HUES64 (cell line): ENCODE measurements around the gene TIPIN. TPM values are rescaled to one million over a fixed set of nuclear protein-coding genes. Genes with fewer than 3 reads are reported as not detected.

ENCODE experiments used
- H3K27ac ChIP-seq: 2 replicates; pipeline ENCODE4 v1.7.0; 2013; ENCODE audit warnings: low read depth, low read length, inconsistent platforms
- H3K27me3 ChIP-seq: 2 replicates; pipeline ENCODE4 v1.6.1; 2013; ENCODE audit warnings: mild to moderate bottlenecking, low read length; ENCODE audit not compliant: insufficient read depth
- H3K36me3 ChIP-seq: 2 replicates; pipeline ENCODE4 v1.6.1; 2013; ENCODE audit warnings: mild to moderate bottlenecking, low read length; ENCODE audit not compliant: insufficient read depth
- H3K4me1 ChIP-seq: 2 replicates; pipeline ENCODE4 v1.6.1; 2013; ENCODE audit warnings: mild to moderate bottlenecking, low read length, moderate library complexity; ENCODE audit not compliant: insufficient read depth
- H3K4me3 ChIP-seq: 2 replicates; pipeline ENCODE4 v1.5.1; 2013; ENCODE audit warnings: mild to moderate bottlenecking, low read length, moderate library complexity
- H3K9ac ChIP-seq: 2 replicates; pipeline ENCODE4 v1.6.1; 2013; ENCODE audit warnings: mild to moderate bottlenecking, low read depth, low read length
- H3K9me3 ChIP-seq: 2 replicates; pipeline ENCODE4 v1.6.1; 2013; ENCODE audit warnings: low read depth, low read length; ENCODE audit not compliant: insufficient read depth
- WGBS: fragments of 150-250, 120-280 bp; methylation state at CpG from one replicate; pipeline ENCODE4 v1.1.7; 2013; ENCODE audit warnings: missing lambda C conversion rate; 5-methylcytosine and 5-hydroxymethylcytosine counted together
- polyA plus RNA-seq, 2 experiments: library from polyadenylated mRNA; stranded (reverse); fragments of 50-300 nt; gene quantifications; one replicate each; pipeline ENCODE4 v1.2.3, GENCODE V29; 2013

Gene TIPIN
- 27.7 TPM for polyA plus RNA-seq (2013, experiment 1 of 2)
- 24.2 TPM for polyA plus RNA-seq (2013, experiment 2 of 2)

- H3K4me1 ChIP-seq, result no peaks in the 10 kb centered on the region
- peak within 1 kb of the TSS; percentile 72 for H3K27ac ChIP-seq
- peaks cover 21% of the 10 kb centered on the region for H3K36me3 ChIP-seq
- H3K9ac ChIP-seq, result peak within 1 kb of the TSS; percentile 98
- WGBS, result 9% methylated on average over 49 of the region's 51 CpGs
- H3K27me3 ChIP-seq, result no peaks in the 10 kb centered on the region
- H3K9me3 ChIP-seq, result no peaks in the 10 kb centered on the region
- peak within 1 kb of the TSS; percentile 86 for H3K4me3 ChIP-seq
Observed at GRCh38 chr15:66356359-66357236, at the start of gene TIPIN. TSS of gene TIPIN (minus strand) at chr15:66356685. CDS start at chr15:66352947, 3,738 bp downstream.

DNA sequence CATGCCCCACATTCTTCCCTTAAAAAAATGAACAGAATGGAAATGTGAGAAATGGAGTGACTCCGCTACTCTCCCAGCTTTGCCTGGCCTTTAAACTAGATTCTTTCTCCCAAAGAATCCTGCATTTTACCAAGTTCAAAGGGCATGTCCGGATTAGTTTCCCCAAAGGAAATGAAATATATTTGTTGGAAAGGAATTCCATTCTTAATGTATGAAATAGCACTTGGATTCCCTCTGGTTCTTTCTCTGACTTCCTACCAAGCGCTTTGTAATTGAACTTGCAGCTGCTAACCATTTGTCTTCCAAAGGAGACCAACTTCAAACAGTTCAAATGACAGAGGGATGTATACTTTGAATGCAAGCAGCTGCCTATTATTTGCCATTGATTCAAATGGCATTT is 49.1 kb upstream of the TIPIN start:
- peaks cover 66% of the 10 kb centered on the region for H3K4me1 ChIP-seq
- H3K36me3 ChIP-seq, result no peaks in the 10 kb centered on the region
- H3K9ac ChIP-seq, result no peak overlapping the region
- 86% methylated on average over 2 of the region's 3 CpGs for WGBS
- no peak overlapping the region for H3K4me3 ChIP-seq
- no peaks in the 10 kb centered on the region for H3K9me3 ChIP-seq
- no peaks in the 10 kb centered on the region for H3K27me3 ChIP-seq
- H3K27ac ChIP-seq, result peak overlapping the region; percentile 4; the same call in 1 of the 2 replicates

DNA sequence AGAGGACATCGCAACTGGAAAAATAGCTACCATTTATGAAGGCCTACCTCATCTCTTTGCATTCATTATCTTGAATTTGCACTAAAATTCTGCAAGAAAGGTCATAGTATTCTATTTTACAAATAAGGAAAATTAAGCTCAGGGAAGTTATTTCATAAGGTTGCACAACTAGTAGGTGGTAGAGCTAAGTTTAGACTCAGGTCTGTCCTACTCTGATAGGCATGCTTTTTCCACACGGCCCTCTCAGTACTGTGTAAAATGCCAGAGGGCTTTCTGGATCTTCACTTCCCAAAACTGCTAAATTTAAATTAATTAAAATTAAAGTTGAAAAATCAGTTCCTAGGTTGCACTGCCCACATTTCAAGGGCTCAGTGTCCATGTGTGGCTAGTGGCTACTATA is 48.5 kb upstream of the TIPIN start:
- H3K9me3 ChIP-seq, result no peaks in the 10 kb centered on the region
- no peak overlapping the region; the same call in 1 of the 2 replicates for H3K9ac ChIP-seq
- peak overlapping the region; percentile 72 for H3K27ac ChIP-seq
- no peak overlapping the region for H3K4me3 ChIP-seq
- whole genome bisulfite sequencing, result 90% methylated on average over 2 of the region's 2 CpGs
- H3K4me1 ChIP-seq, result peaks cover 67% of the 10 kb centered on the region
- H3K36me3 ChIP-seq, result no peaks in the 10 kb centered on the region
- H3K27me3 ChIP-seq, result no peaks in the 10 kb centered on the region

DNA sequence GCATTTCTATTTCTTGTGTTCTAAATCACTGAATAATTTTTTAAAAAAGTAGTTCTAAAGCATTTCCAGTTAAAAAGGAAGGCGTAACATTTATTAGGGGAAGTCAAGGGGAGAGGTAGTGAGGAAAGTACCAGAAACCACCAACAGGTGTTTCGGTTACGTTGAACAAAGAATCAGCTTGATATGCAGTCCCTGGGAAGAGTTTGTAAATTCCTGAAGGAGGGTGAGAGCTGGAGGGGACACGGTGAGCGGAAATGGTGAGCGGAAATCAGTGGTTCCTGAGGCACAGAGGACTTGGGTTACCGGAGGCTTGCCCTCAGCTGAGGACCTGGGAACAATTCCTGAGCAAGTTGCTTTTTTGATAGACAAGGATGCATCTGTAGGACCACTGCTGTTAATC is 48.0 kb upstream of the TIPIN start:
- Histone ChIP-seq H3K27ac (peak overlapping the region; percentile 80), H3K9me3 (no peaks in the 10 kb centered on the region), H3K9ac (peak overlapping the region; percentile 56), H3K36me3 (no peaks in the 10 kb centered on the region; the same call in 1 of the 2 replicates), H3K4me1 (peaks cover 63% of the 10 kb centered on the region), H3K27me3 (no peaks in the 10 kb centered on the region), H3K4me3 (no peak overlapping the region; the same call in 1 of the 2 replicates)
- WGBS, result 26% methylated on average over 7 of the region's 7 CpGs

GRCh38 chr15:66404122-66404521 is 47.6 kb upstream of the TIPIN start:
- WGBS, result 69% methylated on average over 7 of the region's 8 CpGs
- Histone ChIP-seq H3K36me3 (no peaks in the 10 kb centered on the region; the same call in 1 of the 2 replicates), H3K9ac (peak overlapping the region; percentile 56; the same call in 1 of the 2 replicates), H3K27me3 (no peaks in the 10 kb centered on the region), H3K9me3 (no peaks in the 10 kb centered on the region), H3K27ac (peak overlapping the region; percentile 80), H3K4me1 (peaks cover 61% of the 10 kb centered on the region), H3K4me3 (no peak overlapping the region; the same call in 1 of the 2 replicates)

GRCh38 chr15:66403323-66403722 is 46.8 kb upstream of the TIPIN start:
- WGBS, result 93% methylated on average over 5 of the region's 5 CpGs
- Histone ChIP-seq H3K36me3 (no peaks in the 10 kb centered on the region; the same call in 1 of the 2 replicates), H3K4me1 (peaks cover 61% of the 10 kb centered on the region), H3K4me3 (no peak overlapping the region), H3K9ac (peak overlapping the region; percentile 28; the same call in 1 of the 2 replicates), H3K27me3 (no peaks in the 10 kb centered on the region), H3K27ac (peak overlapping the region; percentile 80), H3K9me3 (no peaks in the 10 kb centered on the region)

DNA sequence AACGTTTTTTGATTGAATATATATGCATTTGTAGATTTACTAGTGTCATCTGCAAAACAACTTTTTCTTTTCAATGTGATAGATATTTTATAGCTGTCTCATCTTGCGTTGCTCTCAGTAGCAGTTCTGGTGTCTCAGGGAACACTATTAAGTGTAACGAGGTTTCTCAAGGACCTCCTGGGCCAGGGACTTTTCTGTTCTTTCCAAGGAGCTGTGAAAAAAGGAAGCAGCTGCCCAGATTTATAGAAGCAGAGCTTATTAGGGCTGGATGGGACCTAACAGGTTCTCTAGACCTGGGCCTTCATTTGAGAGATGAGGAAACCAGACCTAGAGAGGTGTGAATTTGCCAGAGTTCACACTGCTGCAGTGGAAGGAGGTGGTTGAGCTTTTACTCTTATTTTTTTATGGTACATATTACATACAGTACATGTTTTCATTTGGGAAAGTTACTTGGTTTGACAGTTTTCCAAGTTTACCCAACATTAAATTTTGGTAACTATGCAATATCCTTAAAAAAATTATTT is 46.3 kb upstream of the TIPIN start:
- H3K4me1 ChIP-seq, result peaks cover 61% of the 10 kb centered on the region
- 93% methylated on average over 2 of the region's 3 CpGs for WGBS
- H3K9ac ChIP-seq, result peak overlapping the region; percentile 28; the same call in 1 of the 2 replicates
- H3K27ac ChIP-seq, result no peak overlapping the region
- H3K4me3 ChIP-seq, result no peak overlapping the region
- no peaks in the 10 kb centered on the region for H3K27me3 ChIP-seq
- no peaks in the 10 kb centered on the region; the same call in 1 of the 2 replicates for H3K36me3 ChIP-seq
- H3K9me3 ChIP-seq, result no peaks in the 10 kb centered on the region

DNA sequence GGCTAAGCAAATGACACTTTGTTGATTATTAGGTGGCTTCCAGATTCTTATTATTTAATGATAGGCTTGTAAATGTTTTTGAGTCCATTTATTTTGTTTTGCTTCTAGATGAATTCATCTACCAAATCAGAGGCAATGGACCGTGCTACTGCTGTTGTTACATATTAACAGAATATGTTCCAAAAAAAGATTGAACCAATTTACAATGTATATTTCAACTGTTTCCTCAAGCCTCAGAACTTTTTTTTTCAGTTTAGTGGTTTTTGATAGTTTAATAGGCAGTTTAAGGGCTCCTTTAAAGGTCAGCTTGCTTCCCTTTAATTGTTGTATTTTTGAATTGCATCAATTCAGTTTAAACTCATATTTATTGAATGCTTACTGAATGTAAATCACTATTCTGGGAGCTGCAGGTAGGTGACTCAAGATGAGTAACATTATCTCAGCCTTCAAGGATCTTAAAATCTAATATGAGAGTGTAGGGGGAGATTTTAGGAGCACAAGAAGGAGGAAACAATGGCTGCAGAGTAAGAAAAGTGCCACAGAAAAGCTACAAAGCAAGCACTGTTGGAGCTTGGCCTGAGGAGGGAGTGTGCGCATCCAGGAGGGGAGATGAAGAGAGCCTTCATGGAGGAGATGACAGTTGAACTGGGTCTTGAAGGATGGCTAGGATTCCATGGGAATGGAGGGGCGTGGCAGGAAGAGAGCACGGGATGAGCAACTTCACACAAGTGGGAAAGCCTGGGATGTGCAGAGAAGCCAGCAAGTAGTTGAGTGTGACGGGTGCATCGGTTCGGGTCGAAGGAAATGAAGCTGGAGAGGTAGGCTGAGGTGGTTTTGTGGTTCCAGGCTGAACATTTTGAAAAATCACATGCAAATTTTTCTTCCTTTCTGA is 44.9 kb upstream of the TIPIN start:
- Histone ChIP-seq H3K4me3 (no peak overlapping the region), H3K4me1 (peaks cover 61% of the 10 kb centered on the region), H3K27ac (no peak overlapping the region), H3K9me3 (no peaks in the 10 kb centered on the region), H3K36me3 (peaks cover 2% of the 10 kb centered on the region), H3K27me3 (no peaks in the 10 kb centered on the region), H3K9ac (no peak overlapping the region; the same call in 1 of the 2 replicates)
- 88% methylated on average over 7 of the region's 8 CpGs for WGBS

GRCh38 chr15:66400351-66400774 is 43.9 kb upstream of the TIPIN start:
- Histone ChIP-seq H3K36me3 (peaks cover 3% of the 10 kb centered on the region), H3K4me1 (peaks cover 52% of the 10 kb centered on the region), H3K27ac (no peak overlapping the region), H3K4me3 (no peak overlapping the region), H3K9ac (no peak overlapping the region), H3K9me3 (no peaks in the 10 kb centered on the region), H3K27me3 (no peaks in the 10 kb centered on the region)
- 90% methylated on average over 3 of the region's 3 CpGs for WGBS

DNA sequence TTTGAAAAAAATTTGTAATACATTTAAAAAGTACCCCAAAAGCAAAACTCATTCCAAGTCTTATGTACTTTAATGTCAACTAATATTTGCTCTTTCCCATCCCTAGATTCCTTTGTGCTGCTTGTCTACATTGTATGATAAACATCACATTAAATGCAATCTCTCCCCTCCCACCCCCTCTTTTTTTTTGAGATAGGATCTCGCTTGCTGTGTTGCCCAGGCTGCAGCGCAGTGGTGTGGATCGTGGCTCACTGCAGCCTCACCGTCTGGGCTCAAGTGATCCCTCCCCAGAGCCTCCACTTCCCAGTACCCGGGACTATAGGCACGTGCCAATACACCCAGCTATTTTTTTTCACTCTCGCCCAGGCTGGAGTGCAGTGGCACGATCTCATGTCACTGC is 42.8 kb upstream of the TIPIN start:
- H3K9me3 ChIP-seq, result no peaks in the 10 kb centered on the region
- peaks cover 42% of the 10 kb centered on the region for H3K4me1 ChIP-seq
- WGBS, result 95% methylated on average over 8 of the region's 8 CpGs
- no peaks in the 10 kb centered on the region for H3K27me3 ChIP-seq
- H3K4me3 ChIP-seq, result no peak overlapping the region
- no peak overlapping the region for H3K9ac ChIP-seq
- no peak overlapping the region for H3K27ac ChIP-seq
- peaks cover 3% of the 10 kb centered on the region for H3K36me3 ChIP-seq
